Right lobe of liver (tissue), 6 donors: ENCODE data around the gene OPN3. TPM values are rescaled to one million over a fixed set of nuclear protein-coding genes. Genes with fewer than 3 reads are reported as not detected.
A peak's percentile ranks its signal among the peaks of the same experiment; 100 is the strongest.

Experiments used
- ATAC-seq, 4 donors: fragments of 200-7000 bp; cut with Tn5 transposase; one replicate each; pipeline ENCODE4 v1.9.1; 2020; ENCODE audit warnings: mild to moderate bottlenecking in 4 of 4, moderate library complexity in 4 of 4
- DNase-seq, 3 donors: peaks; one replicate each; pipeline ENCODE4 v3.0.0-alpha.2; 2020
- H3K27ac ChIP-seq, 3 donors: fragments of 200-600 bp; one replicate each; pipeline ENCODE4 v1.8.0; 2022
- H3K27me3 ChIP-seq, 2 donors: fragments of 200-600 bp; one replicate each; pipeline ENCODE4 v1.8.0; 2022
- H3K36me3 ChIP-seq, 4 donors: fragments of 200-600 bp; sonication (generic) in 1 of 4; one replicate each; pipeline versions ENCODE4 v1.5.1 to v1.8.0; 2017 to 2022; ENCODE audit warnings: control low read depth in 1 of 4
- H3K4me1 ChIP-seq, 4 donors: fragments of 200-600 bp; sonication (generic) in 1 of 4; one replicate each; pipeline versions ENCODE4 v1.5.1 to v1.8.0; 2017 to 2022; ENCODE audit warnings: control low read depth in 1 of 4
- H3K4me3 ChIP-seq, 3 donors: fragments of 200-600 bp; one replicate each; pipeline ENCODE4 v1.8.0; 2022
- H3K9me3 ChIP-seq, 4 donors: fragments of 200-600 bp; sonication (generic) in 1 of 4; one replicate each; pipeline versions ENCODE4 v1.5.1 to v1.8.0; 2017 to 2022; ENCODE audit warnings: control low read depth in 1 of 4
- POLR2A ChIP-seq: fragments of 450-650 bp; IDR thresholded peaks from one replicate; pipeline ENCODE4 v1.6.1; 2017; ENCODE audit warnings: antibody characterized with exemption, mild to moderate bottlenecking
- WGBS: methylation state at CpG from one replicate; pipeline ENCODE4 v1.1.6; 2018; ENCODE audit warnings: low coverage, low lambda C conversion rate; ENCODE audit not compliant: insufficient coverage; ENCODE audit errors: missing lambda C conversion rate; 5-methylcytosine and 5-hydroxymethylcytosine counted together
- intact Hi-C, 2 donors: fragments of 100-400 bp; cut with DNase I; formaldehyde crosslinking; loops; one replicate each; pipeline versions ENCODE4 v1.11.2 to v1.14.1; 2022
- total RNA-seq, 6 experiments: library from RNA; depleted of rRNA in 2 of 6; stranded (reverse); fragments of >200 nt in 2 of 6; fragmentation: NEBNext Ultra II Directional in 3 of 6; extraction: Animal tissue kit (Norgen Biotek cat#: 25700) in 3 of 6; gene quantifications; one replicate each; pipeline versions ENCODE4 v1.1.0 to v1.2.4, GENCODE V29; 2016 to 2023
- TF ChIP-seq, protein P1 (sequence below), 4 donors: fragments of 200-600 bp in 3 of 4; fragments of 450-650 bp in 1 of 4; IDR thresholded peaks; one replicate each; pipeline versions ENCODE4 v1.5.1 to v1.8.0; 2016 to 2022; ENCODE audit warnings: antibody characterized with exemption in 4 of 4, mild to moderate bottlenecking in 2 of 4
- donor health status: DM: no; HTN: yes; CAD: no.
- donor health status: DM: no; HTN: no; CAD: no.
- donor health status: DM: no; HTN: no; CAD: no.
- donor health status: DM: no; HTN: yes; CAD: no.
- donor health status: DM: no; HTN: yes; CAD: no.

OPN3 gene
- total RNA-seq, 6 experiments from 2014 or later: 15.7 to 38.2 (median 28.8) TPM

- H3K4me1 ChIP-seq: peaks cover 0 to 21% (median 7%) of the 10 kb centered on the region in 4 donors
- H3K27ac ChIP-seq: no peak overlapping the region
- intact Hi-C loops: no loop called here
- H3K27me3 ChIP-seq: no peaks in the 10 kb centered on the region
- ATAC-seq (no peak), DNase-seq (no peak)
- TF ChIP-seq, protein P1, sequence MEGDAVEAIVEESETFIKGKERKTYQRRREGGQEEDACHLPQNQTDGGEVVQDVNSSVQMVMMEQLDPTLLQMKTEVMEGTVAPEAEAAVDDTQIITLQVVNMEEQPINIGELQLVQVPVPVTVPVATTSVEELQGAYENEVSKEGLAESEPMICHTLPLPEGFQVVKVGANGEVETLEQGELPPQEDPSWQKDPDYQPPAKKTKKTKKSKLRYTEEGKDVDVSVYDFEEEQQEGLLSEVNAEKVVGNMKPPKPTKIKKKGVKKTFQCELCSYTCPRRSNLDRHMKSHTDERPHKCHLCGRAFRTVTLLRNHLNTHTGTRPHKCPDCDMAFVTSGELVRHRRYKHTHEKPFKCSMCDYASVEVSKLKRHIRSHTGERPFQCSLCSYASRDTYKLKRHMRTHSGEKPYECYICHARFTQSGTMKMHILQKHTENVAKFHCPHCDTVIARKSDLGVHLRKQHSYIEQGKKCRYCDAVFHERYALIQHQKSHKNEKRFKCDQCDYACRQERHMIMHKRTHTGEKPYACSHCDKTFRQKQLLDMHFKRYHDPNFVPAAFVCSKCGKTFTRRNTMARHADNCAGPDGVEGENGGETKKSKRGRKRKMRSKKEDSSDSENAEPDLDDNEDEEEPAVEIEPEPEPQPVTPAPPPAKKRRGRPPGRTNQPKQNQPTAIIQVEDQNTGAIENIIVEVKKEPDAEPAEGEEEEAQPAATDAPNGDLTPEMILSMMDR (IDR thresholded peaks at IDR 0.05): no peak
- no peak for TF ChIP-seq POLR2A
- H3K4me3 ChIP-seq: no peak overlapping the region
- WGBS: 80% methylated on average over 5 of the region's 5 CpGs
- no peaks in the 10 kb centered on the region for H3K9me3 ChIP-seq
- no peaks in the 10 kb centered on the region for H3K36me3 ChIP-seq
Measured at GRCh38 chr1:241606544-241606943, 33.6 kb downstream of the OPN3 start.

DNA sequence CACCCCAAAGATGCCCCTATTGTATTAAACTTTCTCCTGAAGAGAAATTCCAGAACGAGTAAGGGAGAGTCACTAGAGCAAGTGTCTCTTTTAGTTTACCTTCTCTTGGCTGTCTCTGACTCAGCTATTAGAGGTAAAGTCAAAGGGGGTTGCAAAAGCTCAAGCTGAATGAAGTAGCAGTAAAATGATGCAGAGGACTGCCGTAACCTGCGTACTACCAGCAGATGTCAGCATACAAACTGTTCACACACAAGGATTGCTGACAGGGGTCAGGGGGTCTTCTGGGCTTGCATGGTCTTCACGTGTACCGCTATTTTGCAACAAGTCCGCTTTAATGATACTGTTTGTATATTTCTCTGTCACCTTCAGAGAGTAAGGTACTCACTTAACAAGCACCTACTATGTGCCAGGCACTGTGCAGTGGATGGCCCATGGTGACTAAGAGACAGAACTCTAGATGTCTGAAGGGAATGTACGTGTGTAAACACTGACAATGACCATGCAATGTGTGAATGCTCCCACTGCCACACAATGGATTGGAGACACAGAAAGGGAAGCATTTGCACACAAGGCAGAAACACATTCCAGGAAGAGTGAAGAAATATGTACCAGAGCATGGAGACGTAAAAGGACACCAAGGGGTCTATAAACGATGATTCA lies 34.9 kb downstream of the OPN3 start:
- ATAC-seq (peak in 1 of 4 donors; percentile 22), DNase-seq (no peak)
- Histone ChIP-seq H3K36me3 (no peaks in the 10 kb centered on the region), H3K9me3 (no peaks in the 10 kb centered on the region), H3K4me3 (no peak overlapping the region), H3K27ac (no peak overlapping the region), H3K27me3 (no peaks in the 10 kb centered on the region), H3K4me1 (peaks cover 0 to 9% (median under 1%) of the 10 kb centered on the region in 4 donors)
- TF ChIP-seq POLR2A: no peak
- TF ChIP-seq, protein P1 (IDR thresholded peaks at IDR 0.05): peak in 2 of 4 donors; percentile 20 to 35
- WGBS: 68% methylated on average over 9 of the region's 9 CpGs
- intact Hi-C loops: no loop called here

- H3K27ac ChIP-seq: peak overlapping the region in 1 of 3 donors; percentile 35
- peak; percentile 31 to 85 (median 57) for ATAC-seq
Measured at GRCh38 chr1:241603731-241604245, 36.4 kb downstream of the OPN3 start.

GRCh38 chr1:241600496-241600901 lies 39.7 kb downstream of the OPN3 start:
- H3K9me3 ChIP-seq: no peaks in the 10 kb centered on the region
- no peak overlapping the region for H3K27ac ChIP-seq
- no peak for ATAC-seq
- no peak for DNase-seq
- no peak overlapping the region for H3K4me3 ChIP-seq
- no peak for TF ChIP-seq POLR2A
- TF ChIP-seq, protein P1 (IDR thresholded peaks at IDR 0.05): no peak
- H3K4me1 ChIP-seq: no peaks in the 10 kb centered on the region
- H3K36me3 ChIP-seq: no peaks in the 10 kb centered on the region
- WGBS: 47% methylated on average over 2 of the region's 2 CpGs
- no peaks in the 10 kb centered on the region for H3K27me3 ChIP-seq
- intact Hi-C loops: no loop called here

More at GRCh38 chr1:241603731-241604245, 36.4 kb downstream of the OPN3 start:
- H3K9me3 ChIP-seq: no peaks in the 10 kb centered on the region
- no peaks in the 10 kb centered on the region for H3K4me1 ChIP-seq
- H3K36me3 ChIP-seq: no peaks in the 10 kb centered on the region
- no peak for TF ChIP-seq POLR2A
- TF ChIP-seq, protein P1 (IDR thresholded peaks at IDR 0.05): no peak
- no peak overlapping the region for H3K4me3 ChIP-seq
- DNase-seq: no peak
- intact Hi-C loops: no loop called here
- 52% methylated on average over 3 of the region's 3 CpGs for WGBS
- H3K27me3 ChIP-seq: no peaks in the 10 kb centered on the region
